ENCODE data around the gene CHCHD3.

The CHCHD3 gene

DNA sequence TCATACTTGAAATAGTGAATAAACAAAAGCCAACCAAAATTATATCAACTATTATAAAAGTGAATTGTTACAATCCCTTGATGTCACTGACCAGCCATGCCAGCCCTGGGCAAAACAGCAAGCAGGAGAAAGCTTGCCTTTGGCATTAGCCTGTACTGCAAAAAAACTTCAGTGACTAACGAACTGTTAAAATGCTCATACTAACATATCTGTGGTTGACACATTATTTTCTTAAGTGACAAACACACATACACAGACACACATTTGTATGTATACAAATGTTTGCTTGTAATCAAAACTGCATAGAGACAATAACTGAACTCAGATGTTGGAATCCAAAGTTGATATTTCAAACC, 29.5 kb downstream of the CHCHD3 start:
- TF ChIP-seq YY1 (IDR thresholded peaks at IDR 0.05; ENCODE audit: insufficient read depth, insufficient read length) (no peak), SUZ12 (IDR thresholded peaks at IDR 0.05; ENCODE audit: extremely low read depth, insufficient read depth, insufficient read length) (no peak), ZNF274 (IDR thresholded peaks at IDR 0.05; ENCODE audit: low read depth, low read length) (no peak)

DNA sequence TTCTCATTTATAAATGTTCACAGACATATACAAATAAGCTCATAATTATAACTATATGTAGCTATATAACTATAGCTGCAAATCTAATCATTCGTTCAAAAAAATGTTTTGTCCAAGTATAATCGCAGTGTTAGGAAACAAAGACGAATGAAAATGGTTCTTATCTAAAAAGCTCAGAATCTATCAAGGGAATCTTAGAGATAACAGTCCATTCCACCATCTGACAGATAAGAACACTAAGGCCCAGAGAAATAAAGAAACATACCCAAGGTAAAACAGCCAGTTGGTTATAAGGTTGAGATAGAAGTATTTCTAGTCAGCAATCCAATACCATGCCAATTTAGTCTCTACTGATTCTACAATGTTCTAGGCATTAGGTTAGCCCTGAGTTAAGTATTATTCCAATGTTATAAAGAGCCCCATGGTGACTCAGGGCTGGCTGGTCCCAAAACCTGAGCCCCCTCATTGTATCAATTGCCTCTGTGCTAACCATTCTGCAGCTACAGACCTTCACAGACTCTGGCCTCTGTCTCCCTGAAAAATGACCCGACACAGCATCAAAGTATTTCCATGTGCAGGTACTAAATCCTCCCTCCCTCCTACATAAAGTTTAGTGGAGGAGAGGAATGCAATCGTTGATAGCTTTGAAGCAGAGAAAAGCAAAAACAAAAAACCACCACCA, 30.0 kb downstream of the CHCHD3 start:
- H3K4me3 ChIP-seq (ENCODE audit: insufficient read length, low read depth): no peak overlapping the region
- DNase-seq (ENCODE audit: low read depth, low spot score): no peak
- no peaks in the 10 kb centered on the region for H3K27me3 ChIP-seq (ENCODE audit: insufficient read depth, insufficient read length)
- no peak overlapping the region for H3K9ac ChIP-seq (ENCODE audit: insufficient read length, low read depth)
- TF ChIP-seq YY1 (IDR thresholded peaks at IDR 0.05; ENCODE audit: insufficient read depth, insufficient read length) (no peak), SUZ12 (IDR thresholded peaks at IDR 0.05; ENCODE audit: extremely low read depth, insufficient read depth, insufficient read length) (no peak), ZNF274 (IDR thresholded peaks at IDR 0.05; ENCODE audit: low read depth, low read length) (no peak)
- no peaks in the 10 kb centered on the region for H3K9me3 ChIP-seq (ENCODE audit: insufficient read depth, low read length)
- no peaks in the 10 kb centered on the region for H3K4me1 ChIP-seq (ENCODE audit: insufficient read depth, insufficient read length)
- H3K36me3 ChIP-seq (ENCODE audit: insufficient read depth, insufficient read length, low read length): peaks cover 2% of the 10 kb centered on the region

More for the DNA sequence above, 29.5 kb downstream of the CHCHD3 start:
- no peak for DNase-seq (ENCODE audit: low read depth, low spot score)
- H3K9ac ChIP-seq (ENCODE audit: insufficient read length, low read depth): no peak overlapping the region
- no peaks in the 10 kb centered on the region for H3K4me1 ChIP-seq (ENCODE audit: insufficient read depth, insufficient read length)
- no peak overlapping the region for H3K4me3 ChIP-seq (ENCODE audit: insufficient read length, low read depth)
- H3K36me3 ChIP-seq (ENCODE audit: insufficient read depth, insufficient read length, low read length): no peaks in the 10 kb centered on the region
- no peaks in the 10 kb centered on the region for H3K9me3 ChIP-seq (ENCODE audit: insufficient read depth, low read length)
- no peaks in the 10 kb centered on the region for H3K27me3 ChIP-seq (ENCODE audit: insufficient read depth, insufficient read length)

- Histone ChIP-seq H3K4me3 (ENCODE audit: insufficient read length, low read depth) (no peak overlapping the region), H3K27me3 (ENCODE audit: insufficient read depth, insufficient read length) (no peaks in the 10 kb centered on the region), H3K9ac (ENCODE audit: insufficient read length, low read depth) (no peak overlapping the region), H3K4me1 (ENCODE audit: insufficient read depth, insufficient read length) (no peaks in the 10 kb centered on the region), H3K9me3 (ENCODE audit: insufficient read depth, low read length) (no peaks in the 10 kb centered on the region), H3K36me3 (ENCODE audit: insufficient read depth, insufficient read length, low read length) (peaks cover 3% of the 10 kb centered on the region)
- DNase-seq (ENCODE audit: low read depth, low spot score): peak; percentile 16
- TF ChIP-seq YY1 (IDR thresholded peaks at IDR 0.05; ENCODE audit: insufficient read depth, insufficient read length): no peak
- no peak for TF ChIP-seq SUZ12 (IDR thresholded peaks at IDR 0.05; ENCODE audit: extremely low read depth, insufficient read depth, insufficient read length)
- TF ChIP-seq ZNF274 (IDR thresholded peaks at IDR 0.05; ENCODE audit: low read depth, low read length): no peak
These were observed 30.8 kb downstream of the CHCHD3 start for GRCh38 chr7:133051066-133051465.

- DNase-seq (ENCODE audit: low read depth, low spot score): no peak
- Histone ChIP-seq H3K4me1 (ENCODE audit: insufficient read depth, insufficient read length) (no peaks in the 10 kb centered on the region), H3K9ac (ENCODE audit: insufficient read length, low read depth) (no peak overlapping the region), H3K36me3 (ENCODE audit: insufficient read depth, insufficient read length, low read length) (peaks cover 3% of the 10 kb centered on the region), H3K9me3 (ENCODE audit: insufficient read depth, low read length) (no peaks in the 10 kb centered on the region), H3K4me3 (ENCODE audit: insufficient read length, low read depth) (no peak overlapping the region), H3K27me3 (ENCODE audit: insufficient read depth, insufficient read length) (no peaks in the 10 kb centered on the region)
- TF ChIP-seq YY1 (IDR thresholded peaks at IDR 0.05; ENCODE audit: insufficient read depth, insufficient read length) (no peak), SUZ12 (IDR thresholded peaks at IDR 0.05; ENCODE audit: extremely low read depth, insufficient read depth, insufficient read length) (no peak), ZNF274 (IDR thresholded peaks at IDR 0.05; ENCODE audit: low read depth, low read length) (no peak)
These were observed 31.5 kb downstream of the CHCHD3 start for GRCh38 chr7:133050200-133050995.

GRCh38 chr7:133048589-133048988, 33.3 kb downstream of the CHCHD3 start:
- Histone ChIP-seq H3K9ac (ENCODE audit: insufficient read length, low read depth) (no peak overlapping the region), H3K4me1 (ENCODE audit: insufficient read depth, insufficient read length) (peaks cover 2% of the 10 kb centered on the region), H3K4me3 (ENCODE audit: insufficient read length, low read depth) (no peak overlapping the region), H3K36me3 (ENCODE audit: insufficient read depth, insufficient read length, low read length) (peaks cover 3% of the 10 kb centered on the region), H3K27me3 (ENCODE audit: insufficient read depth, insufficient read length) (no peaks in the 10 kb centered on the region), H3K9me3 (ENCODE audit: insufficient read depth, low read length) (no peaks in the 10 kb centered on the region)
- TF ChIP-seq YY1 (IDR thresholded peaks at IDR 0.05; ENCODE audit: insufficient read depth, insufficient read length) (no peak), ZNF274 (IDR thresholded peaks at IDR 0.05; ENCODE audit: low read depth, low read length) (no peak), SUZ12 (IDR thresholded peaks at IDR 0.05; ENCODE audit: extremely low read depth, insufficient read depth, insufficient read length) (no peak)
- no peak for DNase-seq (ENCODE audit: low read depth, low spot score)

DNA sequence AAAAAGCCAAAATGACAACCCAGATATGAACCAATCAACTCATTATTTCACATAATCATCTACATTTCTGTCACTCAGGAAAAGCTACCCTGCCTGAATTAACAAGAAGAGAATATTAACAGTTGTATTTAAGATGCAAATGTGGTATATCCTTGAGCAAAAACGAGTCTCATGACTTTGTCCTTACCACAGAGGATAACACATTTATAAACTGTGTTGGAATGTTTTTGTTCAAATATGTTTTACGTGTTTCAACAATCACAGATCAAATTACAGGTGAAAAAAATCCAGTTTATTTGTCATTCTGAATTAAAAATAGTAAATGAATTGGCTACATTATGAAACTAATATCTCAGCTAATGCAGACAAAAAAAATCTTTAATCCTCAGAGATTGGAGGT, 34.6 kb downstream of the CHCHD3 start:
- Histone ChIP-seq H3K9ac (ENCODE audit: insufficient read length, low read depth) (no peak overlapping the region), H3K36me3 (ENCODE audit: insufficient read depth, insufficient read length, low read length) (peaks cover 3% of the 10 kb centered on the region), H3K27me3 (ENCODE audit: insufficient read depth, insufficient read length) (no peaks in the 10 kb centered on the region), H3K4me1 (ENCODE audit: insufficient read depth, insufficient read length) (peaks cover 2% of the 10 kb centered on the region), H3K9me3 (ENCODE audit: insufficient read depth, low read length) (no peaks in the 10 kb centered on the region), H3K4me3 (ENCODE audit: insufficient read length, low read depth) (no peak overlapping the region)
- DNase-seq (ENCODE audit: low read depth, low spot score): no peak
- TF ChIP-seq SUZ12 (IDR thresholded peaks at IDR 0.05; ENCODE audit: extremely low read depth, insufficient read depth, insufficient read length): no peak
- TF ChIP-seq YY1 (IDR thresholded peaks at IDR 0.05; ENCODE audit: insufficient read depth, insufficient read length): no peak
- no peak for TF ChIP-seq ZNF274 (IDR thresholded peaks at IDR 0.05; ENCODE audit: low read depth, low read length)

DNA sequence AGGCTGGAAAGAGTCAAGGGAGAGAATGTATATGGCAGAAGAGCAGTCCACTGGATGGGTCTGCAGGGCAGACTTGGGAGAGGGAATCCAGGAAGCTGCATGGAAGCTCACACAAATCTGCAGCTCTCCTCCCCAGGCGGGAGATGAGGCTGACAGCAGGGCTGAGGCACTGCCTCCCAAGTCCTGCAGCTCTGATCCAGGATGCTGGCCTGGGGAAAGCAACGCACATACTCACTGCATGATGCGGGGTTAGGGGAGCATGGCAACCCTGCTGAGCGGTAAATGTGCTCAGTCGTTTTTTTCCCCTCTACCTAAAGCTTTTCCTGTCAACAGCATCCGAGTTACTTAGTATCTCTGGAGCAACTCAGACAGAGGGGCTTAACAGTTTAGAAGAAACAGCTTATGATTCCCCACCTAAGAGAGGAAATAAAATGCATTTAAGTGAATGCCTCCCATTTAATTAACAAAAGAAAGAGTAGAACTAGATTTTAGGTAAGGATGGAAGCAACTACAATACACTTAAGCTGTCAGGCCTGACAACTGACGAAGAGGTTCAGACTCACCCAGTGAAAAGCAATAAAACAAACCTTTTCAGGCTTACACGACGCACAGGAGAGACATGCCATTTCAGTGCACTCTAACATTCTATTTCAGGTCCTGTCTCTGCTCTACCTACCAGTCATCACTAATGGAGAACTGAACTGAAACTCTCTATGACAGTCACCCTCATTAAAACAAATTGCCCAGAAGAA, 37.0 kb downstream of the CHCHD3 start:
- Histone ChIP-seq H3K27me3 (ENCODE audit: insufficient read depth, insufficient read length) (no peaks in the 10 kb centered on the region), H3K4me3 (ENCODE audit: insufficient read length, low read depth) (no peak overlapping the region), H3K4me1 (ENCODE audit: insufficient read depth, insufficient read length) (peaks cover 2% of the 10 kb centered on the region), H3K36me3 (ENCODE audit: insufficient read depth, insufficient read length, low read length) (peaks cover 3% of the 10 kb centered on the region), H3K9me3 (ENCODE audit: insufficient read depth, low read length) (no peaks in the 10 kb centered on the region), H3K9ac (ENCODE audit: insufficient read length, low read depth) (no peak overlapping the region)
- TF ChIP-seq SUZ12 (IDR thresholded peaks at IDR 0.05; ENCODE audit: extremely low read depth, insufficient read depth, insufficient read length) (no peak), ZNF274 (IDR thresholded peaks at IDR 0.05; ENCODE audit: low read depth, low read length) (no peak), YY1 (IDR thresholded peaks at IDR 0.05; ENCODE audit: insufficient read depth, insufficient read length) (no peak)
- DNase-seq (ENCODE audit: low read depth, low spot score): peak; percentile 80

Measured in NT2/D1 (cell line).